ENCODE data around the gene DYSF.

Gene DYSF

DNA sequence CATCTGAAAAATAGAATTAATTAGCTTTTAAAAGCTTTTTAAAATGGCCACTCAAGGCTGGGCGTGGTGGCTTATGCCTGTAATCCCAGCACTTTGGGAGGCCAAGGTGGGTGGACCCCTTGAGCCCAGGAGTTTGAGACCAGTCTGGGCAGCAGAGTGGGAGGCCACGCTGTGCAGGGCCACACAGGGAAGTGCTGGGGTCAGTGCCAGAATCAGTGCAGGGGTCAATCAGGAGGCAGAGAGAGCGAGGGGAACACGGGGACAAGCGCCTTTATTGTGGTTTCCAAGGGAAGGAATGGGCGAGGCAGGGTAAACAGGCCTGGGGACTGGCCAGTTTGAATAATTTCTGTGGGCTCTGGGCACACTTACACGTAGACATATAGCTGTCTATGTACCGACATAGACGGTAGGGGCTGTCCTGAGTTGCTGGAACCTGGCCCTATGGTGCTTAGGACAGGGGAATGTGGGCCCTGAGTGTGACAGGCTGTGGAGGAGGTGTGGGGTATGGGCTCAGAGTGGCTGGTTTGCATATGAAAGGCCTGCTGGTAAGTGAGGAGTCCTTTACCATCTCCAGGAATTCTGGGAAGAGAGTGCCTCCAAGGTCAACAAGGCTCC, 42.9 kb downstream of the DYSF start:
- H3K27ac ChIP-seq, result no peak overlapping the region
- TF ChIP-seq, protein P1, sequence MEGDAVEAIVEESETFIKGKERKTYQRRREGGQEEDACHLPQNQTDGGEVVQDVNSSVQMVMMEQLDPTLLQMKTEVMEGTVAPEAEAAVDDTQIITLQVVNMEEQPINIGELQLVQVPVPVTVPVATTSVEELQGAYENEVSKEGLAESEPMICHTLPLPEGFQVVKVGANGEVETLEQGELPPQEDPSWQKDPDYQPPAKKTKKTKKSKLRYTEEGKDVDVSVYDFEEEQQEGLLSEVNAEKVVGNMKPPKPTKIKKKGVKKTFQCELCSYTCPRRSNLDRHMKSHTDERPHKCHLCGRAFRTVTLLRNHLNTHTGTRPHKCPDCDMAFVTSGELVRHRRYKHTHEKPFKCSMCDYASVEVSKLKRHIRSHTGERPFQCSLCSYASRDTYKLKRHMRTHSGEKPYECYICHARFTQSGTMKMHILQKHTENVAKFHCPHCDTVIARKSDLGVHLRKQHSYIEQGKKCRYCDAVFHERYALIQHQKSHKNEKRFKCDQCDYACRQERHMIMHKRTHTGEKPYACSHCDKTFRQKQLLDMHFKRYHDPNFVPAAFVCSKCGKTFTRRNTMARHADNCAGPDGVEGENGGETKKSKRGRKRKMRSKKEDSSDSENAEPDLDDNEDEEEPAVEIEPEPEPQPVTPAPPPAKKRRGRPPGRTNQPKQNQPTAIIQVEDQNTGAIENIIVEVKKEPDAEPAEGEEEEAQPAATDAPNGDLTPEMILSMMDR (IDR thresholded peaks at IDR 0.05), result no peak
- TF ChIP-seq ZFX (IDR thresholded peaks at IDR 0.05; ENCODE audit: borderline replicate concordance), result no peak

DNA sequence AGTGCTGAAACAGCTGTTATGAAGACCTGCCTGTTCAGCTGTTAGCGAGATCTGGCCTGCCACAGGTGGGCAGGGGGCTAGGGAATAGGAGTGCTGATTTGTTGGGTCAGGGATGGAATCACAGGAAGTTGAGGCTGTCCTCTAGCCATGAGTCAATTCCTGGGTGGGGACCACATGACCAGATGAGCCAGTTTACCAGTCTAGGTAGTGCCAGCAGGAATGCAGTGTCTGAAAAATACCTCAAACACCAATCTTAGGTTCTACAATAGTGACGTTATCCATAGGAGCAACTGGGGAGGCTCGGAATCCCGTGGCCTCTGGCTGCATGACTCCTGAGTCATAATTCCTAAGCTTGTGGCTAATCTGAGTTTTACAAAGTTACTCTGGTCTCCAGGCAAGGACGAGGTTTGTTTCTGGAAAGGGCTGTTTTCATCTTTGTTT, 44.9 kb downstream of the DYSF start:
- no peak overlapping the region for H3K27ac ChIP-seq
- no peak for TF ChIP-seq ZFX (IDR thresholded peaks at IDR 0.05; ENCODE audit: borderline replicate concordance)
- TF ChIP-seq, protein P1 (IDR thresholded peaks at IDR 0.05), result no peak

DNA sequence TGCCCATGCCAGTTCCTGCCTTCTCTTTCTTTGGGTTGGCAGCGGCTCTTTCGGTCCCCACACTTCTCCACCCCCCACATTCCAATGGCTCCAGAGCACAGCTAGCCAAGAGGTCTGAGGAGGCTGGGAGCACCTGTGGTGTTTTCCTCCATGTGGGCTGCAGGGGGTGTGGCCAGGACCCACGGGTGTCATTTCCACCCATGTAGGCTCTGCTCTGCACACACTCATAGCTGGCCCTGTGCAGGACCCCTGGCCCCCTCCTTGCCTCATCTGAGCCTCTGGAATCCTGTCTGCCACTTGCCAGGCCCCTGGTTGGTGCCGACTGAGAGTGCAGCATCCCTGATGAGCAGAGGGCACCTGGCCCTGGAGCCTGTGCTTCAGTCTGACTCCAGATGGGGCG, 46.3 kb downstream of the DYSF start:
- TF ChIP-seq, protein P1 (IDR thresholded peaks at IDR 0.05), result no peak
- no peak for TF ChIP-seq ZFX (IDR thresholded peaks at IDR 0.05; ENCODE audit: borderline replicate concordance)

DNA sequence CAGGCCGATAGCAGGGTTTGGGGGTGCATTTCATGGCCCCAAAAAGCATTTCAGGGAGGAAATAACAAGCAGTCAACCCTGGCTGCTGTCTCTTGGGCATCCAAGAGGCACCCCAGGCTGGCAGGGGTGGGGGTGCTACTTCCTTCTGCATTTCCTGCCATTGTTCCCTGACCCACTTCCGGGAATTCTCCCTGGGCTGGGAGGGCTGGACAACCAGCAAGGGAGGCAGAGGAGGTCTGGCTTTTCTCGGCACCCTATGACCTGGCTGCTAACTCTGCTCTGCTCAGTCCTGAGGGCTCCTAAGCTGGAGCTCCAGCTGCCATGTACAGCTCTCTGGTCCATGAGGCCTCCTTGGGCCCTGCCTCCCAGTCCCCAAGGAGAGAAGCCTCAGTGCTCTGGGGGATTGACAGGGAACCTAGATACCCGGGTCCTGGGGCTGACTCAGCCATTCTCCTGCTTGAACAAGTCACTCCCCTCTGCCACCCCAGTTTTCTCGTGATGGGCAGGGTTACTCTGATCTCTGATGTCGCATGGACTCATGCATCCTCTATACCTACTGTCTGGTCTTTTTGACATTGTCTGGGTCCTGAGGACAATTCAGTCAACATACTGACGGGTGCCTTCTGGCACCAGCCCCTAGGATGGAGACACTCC, 47.2 kb downstream of the DYSF start:
- no peak overlapping the region for H3K27ac ChIP-seq
- no peak for TF ChIP-seq ZFX (IDR thresholded peaks at IDR 0.05; ENCODE audit: borderline replicate concordance)
- TF ChIP-seq, protein P1 (IDR thresholded peaks at IDR 0.05), result no peak

More for the DNA sequence above, 46.3 kb downstream of the DYSF start:
- no peak overlapping the region for H3K27ac ChIP-seq

DNA sequence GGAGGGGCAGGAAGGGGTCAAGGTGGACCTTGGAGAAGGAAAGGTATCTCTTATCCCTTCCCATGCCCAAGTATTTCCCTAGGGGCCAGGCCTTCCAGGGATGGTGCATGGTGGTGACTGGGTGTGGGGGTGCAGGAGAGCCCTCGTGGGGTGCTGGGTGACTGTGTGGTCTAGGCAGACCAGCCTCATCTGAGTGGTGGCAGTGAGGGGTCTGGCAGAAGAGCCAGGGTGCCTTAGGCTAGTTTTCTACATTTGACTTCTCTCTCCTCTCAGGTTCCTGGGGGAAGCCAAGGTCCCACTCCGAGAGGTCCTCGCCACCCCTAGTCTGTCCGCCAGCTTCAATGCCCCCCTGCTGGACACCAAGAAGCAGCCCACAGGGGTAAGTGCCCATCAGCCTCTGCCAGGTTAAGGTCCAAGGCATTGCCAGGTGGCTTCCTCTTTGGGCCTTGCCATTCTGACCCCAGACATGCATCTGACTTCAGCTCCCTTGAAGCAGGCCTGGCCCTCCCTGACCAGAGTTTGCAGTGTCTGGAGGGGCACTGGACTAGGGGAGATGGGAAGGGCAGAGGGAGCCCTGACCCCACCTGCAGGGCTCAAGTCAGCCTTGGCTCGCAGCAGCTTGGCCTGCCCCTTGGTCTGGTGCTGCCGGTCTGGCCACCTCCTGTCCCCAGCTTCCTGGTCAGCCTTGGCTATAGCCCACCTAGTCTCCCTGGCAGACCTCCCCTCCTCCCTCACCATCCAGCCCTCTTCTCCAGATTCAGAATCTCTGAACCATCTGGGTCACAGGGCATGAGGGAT, 49.8 kb downstream of the DYSF start:
- H3K27ac ChIP-seq, result no peak overlapping the region
- no peak for TF ChIP-seq ZFX (IDR thresholded peaks at IDR 0.05; ENCODE audit: borderline replicate concordance)
- TF ChIP-seq, protein P1 (IDR thresholded peaks at IDR 0.05), result no peak

DNA sequence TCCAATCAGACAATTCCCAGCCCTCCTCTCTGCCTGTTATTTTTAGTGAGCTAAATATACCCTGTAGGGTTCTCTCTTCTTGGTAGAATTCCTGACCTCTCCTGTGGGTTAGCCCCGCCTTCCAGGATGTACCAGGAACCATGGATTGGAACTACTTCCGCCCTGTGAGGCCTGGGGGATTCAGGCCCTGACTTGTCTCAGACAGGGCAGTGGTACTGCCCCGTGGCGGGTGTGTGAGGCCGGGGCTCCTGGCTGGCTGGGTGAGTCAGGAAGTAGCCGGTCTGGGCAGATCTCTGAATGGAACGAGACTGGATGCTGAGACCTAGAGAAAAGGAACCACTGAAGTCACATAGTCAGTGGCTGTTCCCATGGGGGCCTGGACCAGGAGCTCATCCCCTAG, 50.5 kb downstream of the DYSF start:
- no peak overlapping the region for H3K27ac ChIP-seq
- TF ChIP-seq, protein P1 (IDR thresholded peaks at IDR 0.05), result no peak
- TF ChIP-seq ZFX (IDR thresholded peaks at IDR 0.05; ENCODE audit: borderline replicate concordance), result no peak

Measured in 22Rv1 (cell line).